Amygdala (tissue), 56 donors: ENCODE results near the gene PHF13.
A peak's percentile ranks its signal among the peaks of the same experiment; 100 is the strongest.
"Not testable (repeated sequence)": the region's sequence is repeated elsewhere in the genome, so short reads cannot be mapped to it uniquely, and the experiment has no call there.

Experiments used
- DNase-seq, 56 donors: peaks; one replicate each; lab custom pipeline; 2025; lab: John Stamatoyannopoulos, UW

The PHF13 gene

GRCh38 chr1:6585841-6586240 lies 27.7 kb upstream of the PHF13 start:
- no peak for DNase-seq

GRCh38 chr1:6586404-6586816 lies 27.1 kb upstream of the PHF13 start:
- no peak for DNase-seq

DNA sequence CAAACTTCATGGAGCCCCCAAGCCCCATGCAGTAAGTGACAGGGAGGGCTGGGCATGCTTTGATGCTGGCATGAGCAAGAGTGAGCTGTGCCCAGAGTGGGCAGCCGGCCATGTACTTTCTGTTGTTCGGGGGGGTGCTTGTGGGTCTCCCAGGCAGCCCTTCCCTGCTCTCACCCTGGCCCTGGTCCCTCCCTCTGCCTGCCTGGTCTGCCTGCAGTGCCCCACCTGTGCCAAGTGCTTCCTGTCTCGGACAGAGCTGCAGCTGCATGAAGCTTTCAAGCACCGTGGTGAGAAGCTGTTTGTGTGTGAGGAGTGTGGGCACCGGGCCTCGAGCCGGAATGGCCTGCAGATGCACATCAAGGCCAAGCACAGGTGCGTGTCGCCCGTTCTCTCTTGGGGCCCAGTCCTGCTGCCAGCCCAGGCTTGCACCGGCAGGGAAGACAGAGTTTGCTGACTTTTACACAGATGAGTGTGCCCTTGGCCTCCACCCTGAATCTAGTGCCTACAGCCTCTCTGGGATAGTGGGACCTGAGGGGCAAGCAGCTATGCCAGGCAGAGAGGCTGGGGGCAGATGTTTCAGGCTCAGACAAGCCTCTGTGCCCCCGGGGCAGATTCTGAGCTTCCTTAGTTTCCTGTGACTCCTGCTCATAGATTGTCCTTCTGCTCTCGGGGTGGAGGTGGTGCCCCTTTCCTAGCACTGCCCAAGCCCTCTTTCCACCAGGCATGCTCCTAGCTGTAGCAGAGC lies 26.1 kb upstream of the PHF13 start:
- DNase-seq = peak in 51 of 56 donors; percentile 13 to 89 (median 65)

GRCh38 chr1:6588128-6588892 lies 25.2 kb upstream of the PHF13 start:
- no peak for DNase-seq

- no peak for DNase-seq
Observed at GRCh38 chr1:6588893-6589520, 24.5 kb upstream of the PHF13 start.

GRCh38 chr1:6590046-6590445 lies 23.5 kb upstream of the PHF13 start:
- no peak for DNase-seq

DNA sequence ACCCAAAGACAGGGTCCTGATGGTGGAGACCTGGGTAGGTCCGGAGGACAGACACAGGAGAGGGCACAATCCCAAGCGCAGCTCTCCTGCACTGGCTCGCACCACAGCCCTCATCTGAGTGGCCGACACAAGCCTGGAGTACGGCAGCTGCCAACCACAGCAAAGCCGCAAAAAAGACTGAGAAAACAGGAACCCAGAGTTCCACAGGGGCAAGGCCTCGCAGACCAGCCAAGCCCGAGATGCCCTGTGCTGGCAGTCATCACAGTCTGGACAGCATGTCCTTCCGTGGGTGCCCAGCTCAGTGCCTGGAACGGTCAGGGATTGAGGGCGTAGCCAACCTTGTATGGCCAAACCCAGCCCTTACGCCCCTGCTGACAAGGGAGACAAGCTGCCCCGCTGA lies 22.3 kb upstream of the PHF13 start:
- DNase-seq = peak in 7 of 56 donors; percentile 11 to 55 (median 32)

GRCh38 chr1:6591644-6592043 lies 21.9 kb upstream of the PHF13 start:
- DNase-seq = no peak

- DNase-seq = no peak
Observed at GRCh38 chr1:6592441-6592840, 21.1 kb upstream of the PHF13 start.

GRCh38 chr1:6592865-6593593 lies 20.5 kb upstream of the PHF13 start:
- DNase-seq = no peak

DNA sequence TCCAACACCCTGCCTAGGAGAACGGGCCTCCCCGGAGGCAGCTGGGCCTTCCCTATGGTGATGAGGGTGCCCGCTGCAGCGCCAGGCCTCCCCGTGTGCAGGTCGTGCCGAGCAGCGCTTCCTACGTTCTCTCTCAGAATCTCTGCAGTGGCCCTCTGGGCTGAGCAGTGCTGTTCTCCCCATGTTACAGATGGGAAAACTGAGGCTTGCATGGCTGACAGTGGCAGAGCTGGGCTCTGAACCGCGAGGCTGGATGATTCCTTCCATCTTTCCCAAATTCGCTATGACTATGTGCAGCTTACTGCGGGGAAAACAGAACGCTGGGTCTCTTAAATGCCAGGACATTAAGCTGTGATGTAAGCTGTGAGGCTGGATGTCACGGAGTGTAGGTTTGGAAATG lies 19.7 kb upstream of the PHF13 start:
- no peak for DNase-seq

GRCh38 chr1:6594977-6595740 lies 18.4 kb upstream of the PHF13 start:
- no peak for DNase-seq

GRCh38 chr1:6596351-6596750 lies 17.2 kb upstream of the PHF13 start:
- peak in 2 of 56 donors; percentile 32 to 33 for DNase-seq

GRCh38 chr1:6596886-6597776 lies 16.4 kb upstream of the PHF13 start:
- DNase-seq = no peak

DNA sequence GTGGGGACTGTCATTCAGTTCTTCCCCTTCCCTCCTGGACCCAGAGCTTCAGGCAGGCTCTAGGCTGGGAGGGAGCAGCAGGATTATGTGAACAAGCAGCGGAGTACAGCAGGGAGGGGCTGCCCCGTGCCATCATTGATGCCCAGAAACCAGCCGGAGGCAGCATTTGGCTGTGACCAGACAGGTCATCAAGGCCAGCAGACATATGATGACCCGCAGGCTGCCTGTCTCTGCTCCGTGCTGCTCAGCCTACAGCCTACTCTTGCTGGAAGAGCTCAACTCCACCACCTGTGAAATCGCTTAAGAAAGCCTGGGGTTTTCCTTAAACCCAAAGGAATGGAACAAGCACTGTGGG lies 15.8 kb upstream of the PHF13 start:
- DNase-seq = no peak

DNA sequence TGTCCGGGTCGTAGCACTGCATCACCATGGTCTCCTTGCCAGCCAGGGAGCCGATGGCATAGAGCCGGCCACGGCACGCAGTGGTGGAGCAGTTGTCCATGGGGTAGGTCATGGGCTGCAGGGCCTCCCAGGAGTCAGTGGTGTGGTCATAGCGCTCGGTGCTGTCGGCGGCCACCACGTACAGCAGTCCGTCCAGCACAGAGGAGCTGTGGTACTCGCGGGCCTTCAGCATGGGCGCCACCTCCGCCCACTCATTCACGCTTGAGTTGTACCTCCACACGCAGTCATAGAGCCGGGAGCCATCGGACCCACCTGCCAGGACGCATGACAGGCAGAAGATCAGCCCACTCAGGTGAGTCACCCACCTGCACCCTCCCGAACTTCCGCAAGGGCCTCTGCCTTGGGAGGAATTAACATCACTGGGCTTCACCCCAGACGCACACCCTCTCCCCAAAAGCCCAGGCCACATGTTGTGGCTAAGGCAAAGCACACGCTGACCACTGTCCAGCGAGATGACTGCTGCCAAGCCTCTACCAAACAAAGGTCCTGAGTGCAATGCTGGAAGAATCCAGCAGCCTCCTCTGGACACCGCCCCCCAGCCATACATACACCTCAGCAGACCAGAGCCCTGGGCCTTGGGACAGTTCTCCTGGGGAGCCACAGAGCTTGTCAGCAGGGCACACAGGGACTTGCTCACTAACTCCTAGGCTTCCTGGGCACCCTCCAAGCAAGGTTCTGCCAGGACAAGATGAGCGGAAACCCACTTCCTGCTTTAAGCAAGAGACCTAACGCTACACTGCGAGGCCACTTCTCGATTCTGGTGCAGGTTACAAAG lies 14.2 kb upstream of the PHF13 start:
- peak in 1 of 56 donors; percentile 18 for DNase-seq

GRCh38 chr1:6599991-6600390 lies 13.5 kb upstream of the PHF13 start:
- DNase-seq = not testable (repeated sequence)

DNA sequence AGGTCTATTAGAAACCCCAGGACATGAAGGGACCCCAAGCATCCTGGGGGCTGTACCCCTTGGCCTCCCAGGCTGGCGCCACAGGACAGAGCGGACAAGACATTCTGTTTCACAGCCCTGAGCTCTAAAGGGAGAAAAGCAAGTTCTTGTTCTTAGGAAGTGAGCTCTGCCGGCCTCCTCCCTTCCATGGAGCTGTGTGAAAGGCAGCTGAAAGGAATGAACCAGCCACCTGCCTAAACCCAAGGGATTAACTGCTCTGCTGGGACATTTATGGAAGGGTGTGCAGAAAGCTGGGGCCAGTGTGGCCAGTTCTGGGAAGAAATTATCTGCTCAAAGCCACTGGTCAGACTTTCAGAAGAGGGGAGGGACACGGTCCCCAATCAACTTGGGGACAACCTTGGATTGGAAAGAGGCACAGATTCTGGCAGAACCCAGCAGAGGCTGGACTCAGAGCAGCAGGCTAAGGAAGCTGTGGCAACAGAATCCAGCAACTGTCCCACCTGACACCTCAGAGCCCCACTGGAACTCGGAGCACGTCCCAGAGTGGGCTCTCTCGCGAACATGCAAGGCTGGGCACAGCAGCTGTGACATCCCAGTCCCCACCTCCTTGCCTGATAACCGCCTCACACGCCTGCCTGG lies 13.0 kb upstream of the PHF13 start:
- DNase-seq = peak in 3 of 56 donors; percentile 44 to 60 (median 55)
